HG02943 (cell line): Measurements from ENCODE around the gene SNX30.

Source experiments
- ATAC-seq: cut with Tn5 transposase; IDR thresholded peaks from one replicate; pipeline ENCODE4 v1.9.1; 2021; ENCODE audit warnings: mild to moderate bottlenecking, low read depth, moderate library complexity; ENCODE audit not compliant: unreplicated experiment

The SNX30 gene

GRCh38 chr9:112853882-112854585 is 103.5 kb downstream of the SNX30 start:
- ATAC-seq: no peak

DNA sequence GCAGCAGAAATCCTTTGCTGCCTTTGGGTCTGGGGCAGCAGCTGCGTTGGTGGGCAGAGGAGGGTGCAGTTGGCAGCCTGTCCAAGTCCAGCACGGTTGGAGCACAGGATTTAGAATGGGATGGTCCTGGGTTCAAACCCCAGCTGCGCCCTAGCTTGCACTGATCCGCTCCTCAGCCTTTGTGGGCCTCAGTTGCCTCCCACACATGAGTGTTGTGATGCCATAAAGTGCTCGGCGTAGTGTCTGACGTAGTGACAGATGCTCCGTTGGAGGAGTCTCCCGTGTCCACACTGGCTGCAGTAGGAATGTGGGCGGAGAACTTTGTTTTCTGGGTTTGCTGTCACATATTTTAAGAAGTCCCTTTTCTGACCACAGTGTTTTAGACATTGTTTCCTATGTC is 104.1 kb downstream of the SNX30 start:
- no peak for ATAC-seq

DNA sequence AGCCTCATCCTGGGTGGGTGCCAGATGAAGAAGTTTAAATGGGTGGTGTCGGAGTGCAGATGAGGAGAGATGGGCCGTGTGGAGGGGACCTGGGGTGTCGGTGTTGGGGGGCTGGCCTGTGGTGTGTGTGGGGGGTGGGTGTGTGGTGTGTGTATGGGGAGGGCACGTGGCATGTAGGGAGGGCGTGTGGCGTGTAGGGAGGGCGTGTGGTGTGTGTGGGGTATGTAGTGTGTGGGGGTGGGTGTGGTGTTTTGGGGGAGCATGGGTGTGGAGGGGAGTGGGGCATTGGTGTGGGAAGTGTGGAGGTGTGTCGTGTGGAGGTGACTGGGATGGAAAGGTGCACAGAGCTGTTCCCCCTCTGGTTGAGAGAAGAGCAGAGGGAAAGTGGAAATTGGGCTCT is 105.6 kb downstream of the SNX30 start:
- ATAC-seq: no peak

GRCh38 chr9:112856843-112857242 is 106.3 kb downstream of the SNX30 start:
- no peak for ATAC-seq

- no peak for ATAC-seq
Measured at GRCh38 chr9:112858005-112858404, 107.4 kb downstream of the SNX30 start.

- no peak for ATAC-seq
Measured at GRCh38 chr9:112858625-112859147, 108.1 kb downstream of the SNX30 start.

DNA sequence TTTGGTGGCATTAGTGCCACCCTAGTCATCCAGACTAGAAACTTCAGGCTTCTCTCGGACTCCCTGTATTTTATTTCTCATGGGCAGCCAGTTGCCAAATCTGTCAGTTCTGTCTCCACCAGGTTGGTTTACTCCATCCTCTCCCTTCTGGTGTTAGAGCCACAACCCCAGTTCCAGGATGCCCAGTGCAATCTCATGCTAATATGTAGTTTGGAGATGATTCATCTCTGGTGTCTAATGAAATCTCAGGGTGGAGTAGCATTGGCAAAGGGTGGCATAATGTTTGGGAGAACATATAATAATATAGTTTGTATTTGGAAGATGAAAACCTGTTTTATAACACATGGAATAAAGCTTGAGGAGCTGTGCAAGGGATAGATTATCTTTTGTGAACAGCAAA is 109.9 kb downstream of the SNX30 start:
- ATAC-seq: no peak

DNA sequence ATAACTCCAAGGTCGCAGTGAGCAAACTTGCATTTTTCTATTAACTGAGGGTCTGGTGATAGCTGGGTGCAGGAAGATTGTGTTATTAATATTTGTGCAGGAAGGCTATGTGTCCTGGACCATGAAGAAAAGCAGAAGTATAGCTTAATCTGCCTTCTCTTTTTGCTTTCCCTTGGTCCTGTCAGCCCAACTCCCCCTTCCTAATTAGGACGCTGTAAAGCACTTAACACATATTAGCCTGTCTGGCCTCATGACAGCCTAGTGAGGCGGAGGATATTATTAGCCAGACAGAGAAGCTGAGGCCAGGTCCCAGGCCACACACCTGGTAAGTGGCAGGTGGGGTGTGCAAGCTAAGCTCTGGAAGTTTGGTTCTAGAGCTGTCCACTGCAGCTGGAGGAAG is 110.6 kb downstream of the SNX30 start:
- ATAC-seq: no peak

DNA sequence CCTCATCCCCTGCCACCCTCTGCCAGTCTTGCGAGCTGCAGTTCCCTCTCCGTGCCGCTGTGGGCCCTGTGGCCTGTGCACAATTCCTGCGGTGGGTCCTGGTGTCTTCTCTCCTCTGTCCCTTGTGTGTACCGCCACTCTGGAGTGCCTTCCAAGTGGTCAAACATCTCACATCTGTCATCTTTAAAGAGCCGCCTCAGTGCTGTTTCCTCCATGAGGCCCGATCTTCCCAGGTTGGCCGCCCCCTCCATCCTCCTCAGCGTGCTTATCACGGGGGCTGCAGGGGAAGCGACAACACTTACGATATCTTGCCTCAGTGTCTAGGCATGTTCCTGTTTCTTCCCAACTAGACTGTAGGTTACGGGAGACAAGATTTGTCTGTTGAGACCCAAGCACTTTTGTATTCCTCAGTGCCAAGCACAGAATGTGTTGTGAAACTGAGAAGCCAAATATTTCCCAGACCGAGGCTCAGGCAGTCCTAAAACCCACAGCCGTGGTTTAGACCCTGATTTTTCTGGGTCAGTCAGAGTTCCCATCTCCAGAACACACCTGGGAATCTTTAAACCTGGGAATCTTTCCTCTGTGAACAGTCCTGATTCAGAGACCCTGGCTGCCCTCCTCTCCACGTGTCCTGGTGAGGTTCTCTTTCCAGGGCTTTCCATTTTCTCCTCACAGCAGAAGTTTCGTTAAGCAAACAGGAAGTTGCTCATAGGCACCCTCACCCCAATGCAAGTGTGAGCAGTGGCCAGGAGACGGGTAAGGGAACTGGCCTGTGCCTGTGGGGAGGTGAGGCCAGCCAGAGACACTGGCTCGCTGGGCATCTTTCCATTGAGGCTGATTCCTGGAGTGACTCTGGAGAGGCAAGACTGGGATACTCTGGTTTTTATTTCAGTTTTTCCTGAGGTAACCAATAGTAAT is 111.3 kb downstream of the SNX30 start:
- no peak for ATAC-seq

DNA sequence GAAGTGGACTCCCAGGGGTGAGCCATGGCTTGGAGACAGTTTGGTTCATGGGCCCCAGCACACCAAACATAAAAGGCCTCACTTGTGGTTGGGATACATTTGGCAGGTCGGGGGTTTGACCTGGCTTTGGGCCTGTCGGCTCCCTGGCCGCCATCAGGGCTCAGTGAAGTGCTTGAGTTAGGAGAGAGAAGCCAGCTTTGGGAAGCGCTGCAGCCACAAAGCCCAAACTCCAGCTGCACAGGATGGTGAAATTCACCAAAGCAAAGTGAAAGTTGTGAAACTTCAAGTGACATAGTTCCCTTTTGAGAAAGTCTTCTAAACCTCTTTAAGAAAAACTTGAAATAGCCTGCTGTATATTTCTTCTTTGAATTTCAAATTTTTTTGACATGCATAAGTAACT is 112.7 kb downstream of the SNX30 start:
- no peak for ATAC-seq

DNA sequence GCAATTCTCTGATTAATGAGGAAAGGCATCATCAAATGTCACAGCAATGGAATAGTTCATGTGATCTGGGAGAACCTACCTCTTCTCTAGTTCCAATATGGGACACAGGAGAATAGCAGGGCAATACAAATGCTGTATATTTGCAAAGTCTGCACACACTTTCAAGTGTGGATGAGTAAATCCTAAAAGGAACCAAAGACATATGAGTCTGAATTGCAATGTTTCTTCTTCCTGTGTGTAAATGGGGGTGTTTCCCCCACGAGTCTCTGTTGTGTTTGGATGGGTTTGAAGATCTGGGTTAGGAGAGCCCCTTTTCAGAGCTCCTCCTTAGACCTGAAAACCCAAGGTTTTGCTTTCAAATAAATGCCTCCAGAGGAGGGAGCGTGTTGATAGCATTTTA is 113.2 kb downstream of the SNX30 start:
- no peak for ATAC-seq

- ATAC-seq: no peak
Measured at GRCh38 chr9:112864403-112864802, 113.8 kb downstream of the SNX30 start.

GRCh38 chr9:112864982-112865381 is 114.4 kb downstream of the SNX30 start:
- no peak for ATAC-seq

DNA sequence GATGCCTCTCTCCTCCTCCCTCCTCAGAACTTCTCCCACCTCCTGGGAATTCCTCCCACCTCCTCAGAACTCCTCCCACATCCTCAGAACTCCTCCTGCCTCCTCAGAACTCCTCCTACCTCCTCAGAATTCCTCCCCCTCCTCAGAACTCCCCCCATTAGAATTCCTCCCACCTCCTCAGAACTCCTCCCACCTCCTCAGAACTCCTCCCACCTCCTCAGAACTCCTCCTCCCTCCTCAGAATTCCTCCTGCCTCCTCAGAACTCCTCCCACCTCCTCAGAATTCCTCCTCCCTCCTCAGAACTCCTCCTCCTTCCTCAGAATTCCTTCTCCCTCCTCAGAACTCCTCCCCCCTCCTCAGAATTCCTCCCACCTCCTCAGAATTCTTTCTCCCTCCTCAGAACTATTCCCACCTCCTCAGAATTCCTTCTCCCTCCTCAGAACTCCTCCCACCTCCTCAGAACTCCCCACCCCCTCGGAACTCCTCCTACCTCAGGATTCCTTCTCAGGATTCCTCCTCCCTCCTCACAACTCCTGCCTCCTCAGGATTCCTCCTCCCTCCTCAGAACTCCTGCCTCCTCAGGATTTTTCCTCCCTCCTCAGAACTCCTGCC is 116.2 kb downstream of the SNX30 start:
- no peak for ATAC-seq

DNA sequence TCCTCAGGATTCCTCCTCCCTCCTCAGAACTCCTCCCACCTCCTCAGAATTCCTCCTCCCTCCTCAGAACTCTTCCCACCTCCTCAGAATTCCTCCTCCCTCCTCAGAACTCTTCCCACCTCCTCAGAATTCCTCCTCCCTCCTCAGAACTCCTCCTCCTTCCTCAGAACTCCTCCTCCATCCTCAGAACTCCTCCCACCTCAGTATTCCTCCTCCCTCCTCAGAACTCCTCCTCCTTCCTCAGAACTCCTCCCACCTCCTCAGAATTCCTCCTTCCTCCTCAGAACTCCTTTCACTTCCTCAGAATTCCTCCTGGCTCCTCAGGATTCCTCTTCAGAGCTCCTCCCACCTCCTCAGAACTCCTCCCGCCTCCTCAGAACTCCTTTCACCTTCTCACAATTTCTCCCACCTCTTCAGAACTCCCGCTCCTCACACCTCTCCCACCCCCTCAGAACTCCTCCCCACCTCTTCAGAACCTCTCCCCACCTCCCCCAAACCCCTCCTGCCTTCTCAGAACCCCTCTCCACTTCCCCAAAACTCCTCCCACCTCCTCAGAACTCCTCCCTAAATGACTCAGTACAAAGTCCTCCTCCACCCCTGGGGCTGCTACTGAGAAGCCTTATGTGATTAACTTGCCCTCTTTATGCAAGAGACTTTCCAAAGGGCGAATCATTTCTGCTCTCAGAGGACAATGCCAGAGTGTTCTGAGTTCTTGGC is 116.9 kb downstream of the SNX30 start:
- no peak for ATAC-seq

DNA sequence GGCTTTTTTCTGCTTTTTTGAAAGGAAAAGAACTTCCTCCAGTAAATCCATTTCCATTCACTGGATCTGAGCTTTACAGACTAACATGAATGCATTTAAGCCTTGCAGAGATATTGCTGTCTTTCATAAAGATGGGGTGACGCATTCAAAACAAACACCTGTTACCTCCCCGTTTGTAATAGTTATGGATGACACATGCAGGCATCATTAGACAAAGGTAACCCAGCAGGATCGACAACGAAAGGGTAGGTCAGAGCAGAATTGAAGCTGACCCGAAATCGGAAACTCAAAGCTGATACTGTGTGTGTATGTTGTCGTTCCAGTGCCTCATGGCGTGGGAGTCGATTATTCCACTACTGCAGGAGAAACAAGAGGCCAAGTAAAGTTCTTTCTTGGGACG is 117.9 kb downstream of the SNX30 start:
- no peak for ATAC-seq

DNA sequence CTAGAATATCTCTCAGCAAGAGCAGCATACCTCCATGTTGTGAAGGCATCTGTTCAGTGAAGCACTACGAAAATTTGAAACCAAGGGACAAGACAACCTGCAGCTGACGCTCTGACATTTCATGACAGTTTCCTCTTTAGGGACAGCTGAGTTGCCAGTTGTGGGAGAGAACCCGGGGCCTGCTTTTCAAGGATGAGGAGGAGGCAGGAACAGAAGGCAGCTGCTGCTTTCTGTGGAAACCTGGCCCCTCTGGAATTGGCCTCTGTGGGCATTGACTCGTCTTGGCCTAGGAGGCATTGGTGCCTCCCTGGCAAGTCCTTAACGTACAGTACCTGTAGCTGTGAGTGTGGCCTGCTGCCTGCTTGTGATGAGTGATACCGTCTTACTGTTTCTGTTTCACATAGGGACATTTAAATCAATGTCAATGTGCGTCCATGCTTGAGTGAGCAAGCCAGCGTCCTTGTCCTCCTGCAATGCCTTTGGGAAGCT is 118.5 kb downstream of the SNX30 start:
- ATAC-seq: no peak

DNA sequence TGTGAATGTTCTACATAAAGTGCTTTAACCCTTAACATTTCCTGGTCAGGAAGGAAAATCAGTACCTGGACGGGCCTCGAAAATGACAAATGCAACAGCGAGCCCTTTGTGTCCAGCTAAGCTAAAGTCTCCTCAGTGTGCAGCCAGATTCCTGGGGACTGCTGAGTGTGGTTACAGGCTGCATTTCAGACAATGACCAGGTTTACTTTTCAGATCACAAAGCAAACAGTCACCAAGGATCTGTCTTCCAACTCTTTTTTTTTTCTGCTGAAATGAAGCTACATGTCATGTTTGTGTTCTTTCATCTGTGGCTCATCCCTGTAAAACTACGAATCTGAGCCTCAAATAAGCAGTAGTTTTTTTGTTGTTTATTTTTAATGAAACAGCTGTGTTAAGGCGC is 119.4 kb downstream of the SNX30 start:
- no peak for ATAC-seq

- ATAC-seq: no peak
Measured at GRCh38 chr9:112870556-112870955, 120.0 kb downstream of the SNX30 start.

GRCh38 chr9:112872019-112872418 is 121.5 kb downstream of the SNX30 start:
- no peak for ATAC-seq
